ENCODE data around the gene JARID2. TPM values are rescaled to one million over a fixed set of nuclear protein-coding genes. Genes with fewer than 3 reads are reported as not detected.

Gene JARID2
- total and polyA plus RNA-seq, 8 donors = 2.4 to 42.6 (median 11.5) TPM

- H3K4me1 ChIP-seq = peaks cover 0 to 38% (median 12%) of the 10 kb centered on the region in 4 donors
- no peak overlapping the region for H3K27ac ChIP-seq
- DNase-seq = no peak
- H3K27me3 ChIP-seq = no peaks in the 10 kb centered on the region
- no peaks in the 10 kb centered on the region for H3K9me3 ChIP-seq
- peaks cover 21 to 70% (median 65%) of the 10 kb centered on the region in 4 donors for H3K36me3 ChIP-seq
- H3K4me3 ChIP-seq = no peak overlapping the region
- no peak for TF ChIP-seq POLR2A (IDR thresholded peaks at IDR 0.05)
- TF ChIP-seq EP300 (IDR thresholded peaks at IDR 0.05) = no peak
- no peak for TF ChIP-seq POLR2AphosphoS5 (IDR thresholded peaks at IDR 0.05)
- no peak for TF ChIP-seq CTCF (IDR thresholded peaks at IDR 0.05)
- WGBS, 5 donors = 81 to 91% (median 86%) methylated on average over 10 to 12 of the region's 12 CpGs
- intact Hi-C loops (cut with DNase I; ENCODE audit: low total_unique reads) = no loop called here
Measured at GRCh38 chr6:15498640-15499039, 252.8 kb downstream of the JARID2 start.

GRCh38 chr6:15499125-15499524 is 253.3 kb downstream of the JARID2 start:
- 94 to 98% (median 98%) methylated on average over 12 of the region's 12 CpGs for WGBS, 5 donors
- no peak for DNase-seq
- Histone ChIP-seq H3K4me1 (peaks cover 0 to 43% (median 15%) of the 10 kb centered on the region in 4 donors), H3K4me3 (no peak overlapping the region), H3K36me3 (peaks cover 21 to 75% (median 68%) of the 10 kb centered on the region in 4 donors), H3K9me3 (no peaks in the 10 kb centered on the region), H3K27me3 (no peaks in the 10 kb centered on the region), H3K27ac (no peak overlapping the region)
- no peak for TF ChIP-seq CTCF (IDR thresholded peaks at IDR 0.05)
- TF ChIP-seq EP300 (IDR thresholded peaks at IDR 0.05) = no peak
- no peak for TF ChIP-seq POLR2A (IDR thresholded peaks at IDR 0.05)
- no peak for TF ChIP-seq POLR2AphosphoS5 (IDR thresholded peaks at IDR 0.05)
- intact Hi-C loops (cut with DNase I; ENCODE audit: low total_unique reads) = no loop called here

GRCh38 chr6:15499591-15499990 is 253.7 kb downstream of the JARID2 start:
- Histone ChIP-seq H3K27me3 (no peaks in the 10 kb centered on the region), H3K4me1 (peaks cover 3 to 47% (median 19%) of the 10 kb centered on the region in 4 donors), H3K9me3 (no peaks in the 10 kb centered on the region), H3K27ac (no peak overlapping the region), H3K36me3 (peaks cover 21 to 75% (median 68%) of the 10 kb centered on the region in 4 donors), H3K4me3 (no peak overlapping the region)
- no peak for TF ChIP-seq POLR2A (IDR thresholded peaks at IDR 0.05)
- TF ChIP-seq CTCF (IDR thresholded peaks at IDR 0.05) = no peak
- no peak for TF ChIP-seq EP300 (IDR thresholded peaks at IDR 0.05)
- TF ChIP-seq POLR2AphosphoS5 (IDR thresholded peaks at IDR 0.05) = no peak
- intact Hi-C loops (cut with DNase I; ENCODE audit: low total_unique reads) = no loop called here
- no peak for DNase-seq
- 90 to 97% (median 94%) methylated on average over 9 of the region's 9 CpGs for WGBS, 5 donors

- TF ChIP-seq CTCF (IDR thresholded peaks at IDR 0.05) (no peak), POLR2A (IDR thresholded peaks at IDR 0.05) (no peak), EP300 (IDR thresholded peaks at IDR 0.05) (no peak), POLR2AphosphoS5 (IDR thresholded peaks at IDR 0.05) (no peak)
- WGBS, 5 donors = 89 to 98% (median 95%) methylated on average over 16 of the region's 16 CpGs
- H3K9me3 ChIP-seq = no peaks in the 10 kb centered on the region
Measured at GRCh38 chr6:15500078-15500740, 254.3 kb downstream of the JARID2 start.

More at GRCh38 chr6:15500078-15500740, 254.3 kb downstream of the JARID2 start:
- Histone ChIP-seq H3K27me3 (no peaks in the 10 kb centered on the region), H3K4me3 (no peak overlapping the region), H3K36me3 (peaks cover 21 to 75% (median 68%) of the 10 kb centered on the region in 4 donors), H3K4me1 (peaks cover 6 to 51% (median 22%) of the 10 kb centered on the region in 4 donors), H3K27ac (no peak overlapping the region)
- intact Hi-C loops (cut with DNase I; ENCODE audit: low total_unique reads) = loop anchor here (10.0 kb wide), 1 partner anchor 125 kb away; no protein-coding TSS in a partner anchor
- DNase-seq = no peak
